D721Med (cell line): Measurements from ENCODE around the gene UBAP2L.

Experiments
- DNase-seq: peaks from one replicate; pipeline ENCODE4 v3.0.0; 2011; ENCODE audit warnings: low spot score; ENCODE audit not compliant: insufficient read length
- FAIRE-seq: peaks from 2 replicates; lab custom pipeline; 2011; peaks lifted over from hg19 to GRCh38; lab: Jason Lieb, UNC
- CTCF ChIP-seq: IDR thresholded peaks from 2 replicates; pipeline ENCODE4 v1.5.1; 2012; ENCODE audit warnings: mild to moderate bottlenecking, control low read depth; ENCODE audit not compliant: insufficient read depth; ENCODE audit errors: missing control alignments

UBAP2L gene

GRCh38 chr1:154206196-154206595, 14.6 kb upstream of the UBAP2L start, which contains the start of gene CFAP141:
TSS of gene CFAP141 (minus strand) at chr1:154206333. CDS start at chr1:154206307, 26 bp downstream.
- TF ChIP-seq CTCF = no peak

GRCh38 chr1:154207262-154207661, 13.5 kb upstream of the UBAP2L start:
- DNase-seq (no peak), FAIRE-seq (no peak)
- TF ChIP-seq CTCF = no peak

More at GRCh38 chr1:154206196-154206595, 14.6 kb upstream of the UBAP2L start, which contains the start of gene CFAP141:
- FAIRE-seq = no peak
- no peak for DNase-seq

GRCh38 chr1:154208677-154209388, 11.9 kb upstream of the UBAP2L start:
- TF ChIP-seq CTCF = no peak

GRCh38 chr1:154212083-154212482, 8.7 kb upstream of the UBAP2L start:
- no peak for DNase-seq
- TF ChIP-seq CTCF = no peak
- no peak for FAIRE-seq

More at GRCh38 chr1:154208677-154209388, 11.9 kb upstream of the UBAP2L start:
- no peak for FAIRE-seq
- no peak for DNase-seq

GRCh38 chr1:154213274-154213673, 7.5 kb upstream of the UBAP2L start:
- no peak for TF ChIP-seq CTCF
- no peak for FAIRE-seq
- DNase-seq = no peak

- no peak for TF ChIP-seq CTCF
- FAIRE-seq (no peak), DNase-seq (no peak)
These were observed 2.2 kb upstream of the UBAP2L start for GRCh38 chr1:154218545-154218944.

- no peak for DNase-seq
- FAIRE-seq = no peak
These were observed 1.2 kb upstream of the UBAP2L start for GRCh38 chr1:154219541-154219940.

More at GRCh38 chr1:154219541-154219940, 1.2 kb upstream of the UBAP2L start:
- no peak for TF ChIP-seq CTCF
